K562 (cell line): ENCODE results near the gene NES. TPM values are rescaled to one million over a fixed set of nuclear protein-coding genes. Genes with fewer than 3 reads are reported as not detected.

Source experiments
- ATAC-seq: fragments of 200-7000 bp; cut with Tn5 transposase; 3 replicates; pipeline ENCODE4 v1.9.1; 2020; ENCODE audit warnings: moderate library complexity
- BruUV-seq: library from RNA; stranded (reverse); fragments of 400-500 nt; replicated peaks from 2 replicates; lab custom pipeline; 2021; lab: Mats Ljungman, UMichigan
- CTCF ChIA-PET: fragments of 300-600 bp; formaldehyde crosslinking; extraction: SDS; loops from one replicate; lab custom pipeline; 2021; ENCODE audit warnings: low intra/inter-chr PET ratio; lab: Yijun Ruan, JAX
- POLR2A ChIA-PET: fragments of 300-600, 350-650 bp; sonication (Branson Sonifier 250); formaldehyde crosslinking; extraction: SDS; loops from one replicate; lab custom pipeline; 2021; ENCODE audit warnings: antibody characterized with exemption, inconsistent platforms; lab: Yijun Ruan, JAX
- DNase-seq, 4 experiments: peaks; one replicate each; pipeline versions ENCODE4 v3.0.0 to v3.0.0-alpha.2; 2011 to 2018; ENCODE audit warnings: low spot score in 3 of 4, mixed read lengths in 3 of 4; ENCODE audit errors: extremely low read depth in 1 of 4
- FAIRE-seq: peaks from 2 replicates; lab custom pipeline; 2011; peaks lifted over from hg19 to GRCh38; lab: Jason Lieb, UNC
- H2AFZ ChIP-seq: 2 replicates; pipeline ENCODE4 v1.6.0; 2011; ENCODE audit warnings: low read depth, low read length, control low read depth, inconsistent platforms
- H3K27ac ChIP-seq: fragments of 200-600 bp; 3 replicates; pipeline ENCODE4 v1.8.0; 2011; ENCODE audit warnings: low read depth, mild to moderate bottlenecking, control low read depth, inconsistent platforms, low read length, moderate library complexity, mixed read lengths; ENCODE audit errors: extremely low read depth
- H3K27me3 ChIP-seq, 2 experiments: fragments of 300-600 bp in 1 of 2; 2 replicates in 1 of 2; 3 replicates in 1 of 2; pipeline versions ENCODE4 v1.6.0 to v1.8.0; 2011; ENCODE audit warnings: inconsistent platforms in 2 of 2, low read length in 2 of 2, mild to moderate bottlenecking in 1 of 2, mixed read lengths in 1 of 2, moderate library complexity in 1 of 2; ENCODE audit not compliant: control insufficient read depth in 2 of 2, insufficient read depth in 2 of 2
- H3K36me3 ChIP-seq: fragments of 300-600 bp; 3 replicates; pipeline ENCODE4 v1.8.0; 2011; ENCODE audit warnings: mild to moderate bottlenecking, low read length, inconsistent platforms; ENCODE audit not compliant: control insufficient read depth, insufficient read depth
- H3K4me1 ChIP-seq, 2 experiments: fragments of 200-600 bp in 1 of 2; replicated peaks in 1 of 2; 2 replicates in 1 of 2; 3 replicates in 1 of 2; pipeline versions ENCODE4 v1.5.1 to v1.8.0; 2011; ENCODE audit warnings: inconsistent platforms in 2 of 2, low read length in 2 of 2, mild to moderate bottlenecking in 1 of 2, mixed read lengths in 1 of 2, moderate library complexity in 1 of 2; ENCODE audit not compliant: control insufficient read depth in 2 of 2, insufficient read depth in 2 of 2
- H3K4me2 ChIP-seq: 2 replicates; pipeline ENCODE4 v1.6.1; 2011; ENCODE audit warnings: low read length, control low read depth, inconsistent platforms, mixed read lengths; ENCODE audit not compliant: insufficient read depth
- H3K4me3 ChIP-seq: fragments of 200-600 bp; sonication (generic), shearing (Covaris generic); 2 replicates; pipeline ENCODE4 v1.5.1; 2016; ENCODE audit warnings: control low read depth, inconsistent platforms
- H3K79me2 ChIP-seq: fragments of 200-600 bp; 3 replicates; pipeline ENCODE4 v1.8.0; 2011; ENCODE audit warnings: low read length, inconsistent platforms; ENCODE audit not compliant: control insufficient read depth, insufficient read depth
- H3K9ac ChIP-seq, 2 experiments: 2 replicates each; pipeline versions ENCODE4 v1.6.0 to v1.6.1; 2011; ENCODE audit warnings: low read depth in 2 of 2, low read length in 2 of 2, control low read depth in 1 of 2, inconsistent platforms in 1 of 2, mild to moderate bottlenecking in 1 of 2, mixed read lengths in 1 of 2; ENCODE audit not compliant: insufficient read depth in 1 of 2
- H3K9me1 ChIP-seq: one replicate; pipeline ENCODE4 v1.6.0; 2011; ENCODE audit warnings: inconsistent platforms, mild to moderate bottlenecking, low read length, moderate library complexity; ENCODE audit not compliant: control insufficient read depth, insufficient read depth
- H3K9me3 ChIP-seq: replicated peaks from 2 replicates; pipeline ENCODE4 v1.5.1; 2011; ENCODE audit warnings: low read depth, low read length, inconsistent platforms; ENCODE audit not compliant: control insufficient read depth, insufficient read depth
- H4K20me1 ChIP-seq: replicated peaks from 2 replicates; pipeline ENCODE4 v1.6.1; 2011; ENCODE audit warnings: low read length, inconsistent platforms, mixed read lengths; ENCODE audit not compliant: control insufficient read depth, insufficient read depth
- HDGF ChIP-seq: fragments of 450-650 bp; IDR thresholded peaks from 2 replicates; pipeline ENCODE4 v1.6.1; 2016
- HLTF ChIP-seq: fragments of 450-650 bp; IDR thresholded peaks from 2 replicates; pipeline ENCODE4 v1.6.1; 2016
- MIER1 ChIP-seq: fragments of 450-650 bp; IDR thresholded peaks from 2 replicates; pipeline ENCODE4 v1.6.1; 2016; ENCODE audit warnings: antibody characterized with exemption, mild to moderate bottlenecking, low read depth
- RHOXF2B ChIP-seq: fragments of 250-450 bp; sonication (Bioruptor Pico); conservative IDR thresholded peaks from 2 replicates; pipeline ENCODE4 v1.5.1; 2021
- RNF2 ChIP-seq: sonication (generic); IDR thresholded peaks from 2 replicates; pipeline ENCODE4 v1.6.1; 2016
- THAP12 ChIP-seq: fragments of 250-450 bp; sonication (Bioruptor Pico); IDR thresholded peaks from 2 replicates; pipeline ENCODE4 v1.9.0; 2021; ENCODE audit warnings: mild to moderate bottlenecking, inconsistent platforms
- WHSC1 ChIP-seq: IDR thresholded peaks from one replicate; pipeline ENCODE4 v1.6.1; 2012; ENCODE audit warnings: low read length, control low read depth, inconsistent platforms
- ZBTB11 ChIP-seq, 3 experiments: fragments of 200-800 bp in 1 of 3; fragments of 250-450 bp in 1 of 3; fragments of 450-650 bp in 1 of 3; sonication (Bioruptor Pico) in 1 of 3; sonication (Bioruptor generic) in 1 of 3; formaldehyde crosslinking in 1 of 3; IDR thresholded peaks; 2 replicates each; pipeline versions ENCODE4 v1.6.1 to v1.8.0; 2016 to 2022; ENCODE audit warnings: mild to moderate bottlenecking in 2 of 3, missing genetic modification characterization in 2 of 3, missing compliant biosample characterization in 1 of 3, moderate library complexity in 1 of 3
- ZNF143 ChIP-seq: sonication (generic); formaldehyde crosslinking; IDR thresholded peaks from 2 replicates; pipeline ENCODE4 v1.9.0; 2022; ENCODE audit warnings: mild to moderate bottlenecking, missing genetic modification reagents
- ZNF282 ChIP-seq: sonication (generic); formaldehyde crosslinking; IDR thresholded peaks from 2 replicates; pipeline ENCODE4 v1.8.1; 2023; ENCODE audit warnings: missing genetic modification reagents
- ZNF395 ChIP-seq: fragments of 200-800 bp; sonication (Bioruptor generic); IDR thresholded peaks from 2 replicates; pipeline ENCODE4 v1.6.1; 2017; ENCODE audit warnings: missing genetic modification characterization, missing compliant biosample characterization
- ZNF655 ChIP-seq: fragments of 250-450 bp; sonication (Bioruptor Pico); IDR thresholded peaks from 2 replicates; pipeline ENCODE4 v1.5.0; 2021
- ZNF79 ChIP-seq: fragments of 250-450 bp; sonication (Bioruptor Pico); IDR thresholded peaks from 2 replicates; pipeline ENCODE4 v1.4.0; 2020; ENCODE audit warnings: low read depth, mild to moderate bottlenecking, moderate library complexity
- WGBS: fragments of 100-300 bp; shearing (Covaris generic); methylation state at CpG from one replicate; pipeline ENCODE4 v1.1.6; 2016; ENCODE audit warnings: low coverage, mixed read lengths; ENCODE audit not compliant: insufficient coverage; ENCODE audit errors: missing lambda C conversion rate; 5-methylcytosine and 5-hydroxymethylcytosine counted together
- in situ Hi-C: fragments of 300-500 bp; cut with MboI; formaldehyde crosslinking; loops from 4 replicates; pipeline ENCODE4 v1.15.0; 2018; ENCODE audit warnings: inconsistent platforms, mixed read lengths
- intact Hi-C: fragments of 100-400 bp; cut with micrococcal nuclease; formaldehyde crosslinking; loops from 2 replicates; pipeline ENCODE4 v1.14.2; 2022
- polyA plus RNA-seq, 8 experiments: library from polyadenylated mRNA; depleted of rRNA in 4 of 8; stranded (reverse) in 5 of 8; unstranded in 3 of 8; fragments of >200 nt; fragmentation: Nextera tagmentation in 2 of 8; fragmentation: Illumina TruSeq in 1 of 8; extraction: Ambion mirVana in 2 of 8; extraction: Trizol in 1 of 8; gene quantifications; 2 replicates each; pipeline versions ENCODE4 v1.2.1 to v1.2.3, GENCODE V29; 2011 to 2014; ENCODE audit warnings: inconsistent platforms in 1 of 8, missing spikeins in 1 of 8
- total RNA-seq, 7 experiments: library from RNA; depleted of rRNA in 6 of 7; stranded (reverse); fragments of >200 nt in 6 of 7; fragmentation: Illumina TruSeq in 2 of 7; extraction: Trizol in 2 of 7; gene quantifications; 2 replicates each; pipeline versions ENCODE4 v1.2.1 to v1.2.3, GENCODE V29; 2011 to 2021; ENCODE audit warnings: low replicate concordance in 1 of 7

NES gene
- total and polyA plus RNA-seq, 9 of the 15 experiments (the other 6 are each of a cell fraction or from before 2014, with no cell fraction given) = 0.10 to 8.6 (median 4.2) TPM

GRCh38 chr1:156659661-156659987 lies 17.6 kb downstream of the NES start:
- Histone ChIP-seq H3K36me3 (peaks cover 48% of the 10 kb centered on the region; the same call in 2 of the 3 replicates), H3K27me3 (no peaks in the 10 kb centered on the region), H3K27ac (peak overlapping the region; percentile 68; the same call in 2 of the 3 replicates), H2AFZ (no peak overlapping the region), H3K9ac (peak overlapping the region; percentile 77 to 92), H3K9me1 (peaks cover 34% of the 10 kb centered on the region), H3K9me3 (no peaks in the 10 kb centered on the region), H3K79me2 (peaks cover 77% of the 10 kb centered on the region), H4K20me1 (peaks cover 52% of the 10 kb centered on the region), H3K4me3 (peak overlapping the region; percentile 79), H3K4me2 (peak overlapping the region; percentile 93), H3K4me1 (peaks cover 66 to 79% of the 10 kb centered on the region in 2 experiments)
- ChIA-PET CTCF (interaction anchor here (0.6 to 5.1 kb wide), 7 partner anchors 19 to 230 kb away, joined by 3 to 110 read pairs (median 35); partner anchors contain the start of genes CRABP2 and NES), POLR2A (interaction anchor here (0.6 to 2.9 kb wide), 9 partner anchors 10 to 235 kb away, joined by 3 to 12 read pairs (median 4); partner anchors contain the start of genes ISG20L2 and METTL25B)
- intact Hi-C loops (no loop called here), in situ Hi-C loops (no loop called here)
- WGBS = 14% methylated on average over 6 of the region's 6 CpGs
- no peak for FAIRE-seq
- ATAC-seq = no peak
- no peak for DNase-seq
- no TSS peak for BruUV-seq
- no peak for TF ChIP-seq ZNF395 (CRISPR knock-in tag)
- TF ChIP-seq HDGF = 0 out of 2 replicates have a peak, but pooled peaks have one; percentile 38
- no peak for TF ChIP-seq ZNF655 (CRISPR knock-in tag)
- TF ChIP-seq THAP12 (CRISPR knock-in tag) = 0 out of 2 replicates have a peak, but pooled peaks have one; percentile 20
- 0 out of 2 replicates have a peak, but pooled peaks have one; percentile 1 for TF ChIP-seq ZNF282 (CRISPR knock-in tag)
- TF ChIP-seq MIER1 = 0 out of 2 replicates have a peak, but pooled peaks have one; percentile 24
- TF ChIP-seq HLTF = 0 out of 2 replicates have a peak, but pooled peaks have one; percentile 15
- 0 out of 6 replicates have a peak, but pooled peaks of 1 of the 3 experiments have one; percentile 18 for TF ChIP-seq ZBTB11 (CRISPR knock-in tag; IDR thresholded peaks at IDR 0.05)
- TF ChIP-seq WHSC1 = no peak
- TF ChIP-seq RHOXF2B (CRISPR knock-in tag) = peak; percentile 55; the same call in 1 of the 2 replicates
- no peak for TF ChIP-seq ZNF143
- no peak for TF ChIP-seq RNF2
- TF ChIP-seq ZNF79 = no peak
